ENCODE data around the gene FRAS1. TPM values are rescaled to one million over a fixed set of nuclear protein-coding genes. Genes with fewer than 3 reads are reported as not detected.

The FRAS1 gene
- total RNA-seq, 4 donors from 2014 or later, result 3.1 to 11.4 (median 6.7) TPM

- TF ChIP-seq CTCF (IDR thresholded peaks at IDR 0.05) (no peak), POLR2A (IDR thresholded peaks at IDR 0.05) (no peak)
- Histone ChIP-seq H3K9me3 (no peaks in the 10 kb centered on the region), H3K36me3 (peaks cover 0 to 5% (median 0%) of the 10 kb centered on the region in 3 donors), H3K27ac (peak overlapping the region in 1 of 4 donors; percentile 40), H3K27me3 (peaks cover 0 to 5% (median 0%) of the 10 kb centered on the region in 4 donors), H3K4me3 (no peak overlapping the region), H3K4me1 (peaks cover 0 to 38% (median 6%) of the 10 kb centered on the region in 3 donors)
- WGBS, 2 donors, result 64 to 79% methylated on average over 4 of the region's 4 CpGs
- no peak for DNase-seq
- intact Hi-C loops (cut with DNase I), result no loop called here
These were observed 499.5 kb downstream of the FRAS1 start for GRCh38 chr4:78556665-78557064.

GRCh38 chr4:78557841-78558240 lies 500.7 kb downstream of the FRAS1 start:
- Histone ChIP-seq H3K4me1 (peaks cover 0 to 34% (median 6%) of the 10 kb centered on the region in 3 donors), H3K27ac (peak overlapping the region in 2 of 4 donors; percentile 0 to 40), H3K36me3 (peaks cover 0 to 5% (median 0%) of the 10 kb centered on the region in 3 donors), H3K27me3 (no peaks in the 10 kb centered on the region), H3K9me3 (no peaks in the 10 kb centered on the region), H3K4me3 (no peak overlapping the region)
- intact Hi-C loops (cut with DNase I), result no loop called here
- WGBS, 2 donors, result 70 to 73% methylated on average over 2 of the region's 2 CpGs
- TF ChIP-seq POLR2A (IDR thresholded peaks at IDR 0.05), result no peak
- TF ChIP-seq CTCF (IDR thresholded peaks at IDR 0.05), result no peak
- no peak for DNase-seq

- DNase-seq, result no peak
- H3K4me1 ChIP-seq, result peaks cover 0 to 28% (median under 1%) of the 10 kb centered on the region in 3 donors
- 50% methylated on average over 1 of the region's 1 CpG for WGBS, 2 donors
- H3K9me3 ChIP-seq, result no peaks in the 10 kb centered on the region
- H3K27ac ChIP-seq, result peak overlapping the region in 1 of 4 donors; percentile 40
- no peak for TF ChIP-seq CTCF (IDR thresholded peaks at IDR 0.05)
- TF ChIP-seq POLR2A (IDR thresholded peaks at IDR 0.05), result no peak
- no peaks in the 10 kb centered on the region for H3K27me3 ChIP-seq
- no peak overlapping the region for H3K4me3 ChIP-seq
- H3K36me3 ChIP-seq, result peaks cover 0 to 5% (median 0%) of the 10 kb centered on the region in 3 donors
- intact Hi-C loops (cut with DNase I), result no loop called here
These were observed 501.3 kb downstream of the FRAS1 start for GRCh38 chr4:78558410-78558809.

GRCh38 chr4:78560296-78560963 lies 503.3 kb downstream of the FRAS1 start:
- no peaks in the 10 kb centered on the region for H3K36me3 ChIP-seq
- H3K4me1 ChIP-seq, result peaks cover 0 to 34% (median 0%) of the 10 kb centered on the region in 3 donors
- intact Hi-C loops (cut with DNase I), result no loop called here
- WGBS, 2 donors, result 67 to 78% methylated on average over 2 of the region's 2 CpGs
- no peaks in the 10 kb centered on the region for H3K9me3 ChIP-seq
- H3K27ac ChIP-seq, result no peak overlapping the region
- H3K27me3 ChIP-seq, result no peaks in the 10 kb centered on the region
- no peak for DNase-seq
- TF ChIP-seq CTCF (IDR thresholded peaks at IDR 0.05), result no peak
- no peak for TF ChIP-seq POLR2A (IDR thresholded peaks at IDR 0.05)
- no peak overlapping the region for H3K4me3 ChIP-seq

- Histone ChIP-seq H3K27me3 (no peaks in the 10 kb centered on the region), H3K27ac (peak overlapping the region in 1 of 4 donors; percentile 21), H3K4me1 (peaks cover 0 to 36% (median 0%) of the 10 kb centered on the region in 3 donors), H3K36me3 (no peaks in the 10 kb centered on the region), H3K9me3 (no peaks in the 10 kb centered on the region), H3K4me3 (no peak overlapping the region)
- intact Hi-C loops (cut with DNase I), result no loop called here
- DNase-seq, result no peak
- TF ChIP-seq POLR2A (IDR thresholded peaks at IDR 0.05) (no peak), CTCF (IDR thresholded peaks at IDR 0.05) (no peak)
These were observed 504.6 kb downstream of the FRAS1 start for GRCh38 chr4:78561677-78562076.
